ENCODE results near the gene MYL4. TPM values are rescaled to one million over a fixed set of nuclear protein-coding genes. Genes with fewer than 3 reads are reported as not detected.

MYL4 gene
- total RNA-seq, 1 donor from 2014 or later, result 1.1 TPM

DNA sequence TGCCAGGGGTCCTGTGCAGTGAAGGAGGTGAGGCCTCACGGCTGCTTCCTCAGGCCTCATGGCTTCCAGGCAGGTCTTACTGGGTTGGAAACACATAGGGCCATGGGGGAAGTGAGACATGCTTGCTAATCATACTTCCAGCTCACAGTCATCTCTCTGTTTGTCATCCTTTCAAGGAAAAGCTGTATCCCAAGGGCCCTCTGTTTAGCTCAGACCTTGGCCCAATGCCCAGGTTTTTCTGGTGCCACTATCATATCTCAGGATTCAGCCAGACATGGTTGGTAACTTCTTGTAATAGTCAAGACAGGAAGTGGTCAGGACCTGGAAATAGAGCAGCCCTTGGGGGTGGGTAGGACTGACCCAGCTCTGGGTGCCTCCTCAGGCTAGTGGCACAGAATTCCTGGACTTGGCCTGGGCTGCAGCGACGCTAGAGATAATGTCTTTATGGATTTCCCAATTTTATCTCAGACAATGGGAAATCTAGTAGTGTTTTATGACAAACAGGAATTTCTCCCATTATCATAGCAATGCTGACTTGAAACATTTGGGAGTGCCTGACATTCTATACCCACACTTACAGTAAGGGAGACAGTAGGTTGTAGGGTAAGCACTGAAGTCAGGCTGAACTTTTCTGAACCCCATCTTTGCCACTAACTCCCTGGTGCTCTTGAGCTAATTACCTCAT lies 31.0 kb downstream of the MYL4 start:
- Mint-ChIP-seq H3K27ac (peak overlapping the region; percentile 67), H3K27me3 (ENCODE audit: low read depth) (peaks cover 5% of the 10 kb centered on the region), H3K4me1 (peaks cover 15% of the 10 kb centered on the region), H3K9me3 (no peaks in the 10 kb centered on the region), H3K4me3 (no peak overlapping the region), H3K36me3 (no peaks in the 10 kb centered on the region)
- TF ChIP-seq, protein P1, sequence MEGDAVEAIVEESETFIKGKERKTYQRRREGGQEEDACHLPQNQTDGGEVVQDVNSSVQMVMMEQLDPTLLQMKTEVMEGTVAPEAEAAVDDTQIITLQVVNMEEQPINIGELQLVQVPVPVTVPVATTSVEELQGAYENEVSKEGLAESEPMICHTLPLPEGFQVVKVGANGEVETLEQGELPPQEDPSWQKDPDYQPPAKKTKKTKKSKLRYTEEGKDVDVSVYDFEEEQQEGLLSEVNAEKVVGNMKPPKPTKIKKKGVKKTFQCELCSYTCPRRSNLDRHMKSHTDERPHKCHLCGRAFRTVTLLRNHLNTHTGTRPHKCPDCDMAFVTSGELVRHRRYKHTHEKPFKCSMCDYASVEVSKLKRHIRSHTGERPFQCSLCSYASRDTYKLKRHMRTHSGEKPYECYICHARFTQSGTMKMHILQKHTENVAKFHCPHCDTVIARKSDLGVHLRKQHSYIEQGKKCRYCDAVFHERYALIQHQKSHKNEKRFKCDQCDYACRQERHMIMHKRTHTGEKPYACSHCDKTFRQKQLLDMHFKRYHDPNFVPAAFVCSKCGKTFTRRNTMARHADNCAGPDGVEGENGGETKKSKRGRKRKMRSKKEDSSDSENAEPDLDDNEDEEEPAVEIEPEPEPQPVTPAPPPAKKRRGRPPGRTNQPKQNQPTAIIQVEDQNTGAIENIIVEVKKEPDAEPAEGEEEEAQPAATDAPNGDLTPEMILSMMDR (IDR thresholded peaks at IDR 0.05; ENCODE audit: unreplicated experiment), result no peak
- DNase-seq (ENCODE audit: low spot score in 2 of 2, unreplicated experiment in 2 of 2), result no peak

DNA sequence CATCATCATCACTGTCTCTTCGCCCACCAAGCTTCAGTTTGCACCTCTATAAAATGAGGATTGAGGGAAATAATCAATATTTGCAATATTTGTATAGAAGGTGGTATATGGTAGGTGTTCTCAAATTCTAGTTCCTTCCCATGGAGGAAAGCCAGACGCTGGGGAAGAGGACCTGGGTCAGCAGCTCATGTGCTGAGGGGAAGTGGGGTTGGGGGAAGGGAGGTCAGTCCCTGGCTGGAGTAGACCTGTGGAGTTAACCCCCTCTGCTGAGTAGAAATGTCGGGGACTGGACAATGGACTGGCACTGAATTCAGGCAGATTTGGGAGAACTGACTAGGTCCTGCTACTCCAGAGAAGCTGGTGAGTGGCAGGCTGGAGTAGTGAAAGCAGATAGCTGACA lies 31.7 kb downstream of the MYL4 start:
- DNase-seq (ENCODE audit: low spot score in 2 of 2, unreplicated experiment in 2 of 2), result no peak
- Mint-ChIP-seq H3K4me1 (peaks cover 15% of the 10 kb centered on the region), H3K9me3 (no peaks in the 10 kb centered on the region), H3K36me3 (no peaks in the 10 kb centered on the region), H3K4me3 (no peak overlapping the region), H3K27me3 (ENCODE audit: low read depth) (peaks cover 12% of the 10 kb centered on the region), H3K27ac (peak overlapping the region; percentile 55)
- TF ChIP-seq, protein P1 (IDR thresholded peaks at IDR 0.05; ENCODE audit: unreplicated experiment), result no peak

GRCh38 chr17:47242648-47243047 lies 33.5 kb downstream of the MYL4 start:
- TF ChIP-seq, protein P1 (IDR thresholded peaks at IDR 0.05; ENCODE audit: unreplicated experiment), result no peak
- peaks cover 15% of the 10 kb centered on the region for H3K4me1 Mint-ChIP-seq

GRCh38 chr17:47243737-47244598 lies 34.8 kb downstream of the MYL4 start:
- Mint-ChIP-seq H3K4me3 (no peak overlapping the region), H3K27ac (no peak overlapping the region), H3K4me1 (peaks cover 15% of the 10 kb centered on the region), H3K36me3 (no peaks in the 10 kb centered on the region), H3K27me3 (ENCODE audit: low read depth) (peaks cover 23% of the 10 kb centered on the region), H3K9me3 (no peaks in the 10 kb centered on the region)
- TF ChIP-seq, protein P1 (IDR thresholded peaks at IDR 0.05; ENCODE audit: unreplicated experiment), result no peak
- DNase-seq (ENCODE audit: low spot score in 2 of 2, unreplicated experiment in 2 of 2), result no peak

More at GRCh38 chr17:47242648-47243047, 33.5 kb downstream of the MYL4 start:
- no peaks in the 10 kb centered on the region for H3K36me3 Mint-ChIP-seq
- H3K27me3 Mint-ChIP-seq (ENCODE audit: low read depth), result peaks cover 23% of the 10 kb centered on the region
- H3K9me3 Mint-ChIP-seq, result no peaks in the 10 kb centered on the region
- no peak for DNase-seq (ENCODE audit: low spot score in 2 of 2, unreplicated experiment in 2 of 2)
- H3K27ac Mint-ChIP-seq, result no peak overlapping the region
- no peak overlapping the region for H3K4me3 Mint-ChIP-seq

DNA sequence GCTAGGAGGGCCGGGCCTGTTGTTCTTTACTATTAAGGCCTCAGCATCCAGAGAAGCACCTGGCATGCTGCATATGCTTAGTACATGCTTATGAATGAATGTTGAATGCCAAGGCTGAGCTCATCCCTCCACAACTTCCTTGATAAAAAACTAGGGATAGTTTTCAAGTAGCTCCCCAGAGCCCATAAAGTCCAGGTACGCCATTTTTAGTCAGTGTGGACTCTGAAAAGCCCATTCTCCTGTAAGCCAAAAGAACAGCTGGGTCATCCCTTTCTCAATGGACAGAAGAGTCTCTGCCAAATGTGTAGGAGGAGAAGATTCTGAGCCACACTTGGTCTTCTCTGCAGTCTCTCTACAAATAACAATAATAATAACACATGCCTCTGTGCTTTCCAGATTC lies 35.5 kb downstream of the MYL4 start:
- H3K9me3 Mint-ChIP-seq, result no peaks in the 10 kb centered on the region
- H3K27ac Mint-ChIP-seq, result no peak overlapping the region
- H3K4me3 Mint-ChIP-seq, result no peak overlapping the region
- TF ChIP-seq, protein P1 (IDR thresholded peaks at IDR 0.05; ENCODE audit: unreplicated experiment), result no peak
- no peaks in the 10 kb centered on the region for H3K36me3 Mint-ChIP-seq
- peaks cover 23% of the 10 kb centered on the region for H3K27me3 Mint-ChIP-seq (ENCODE audit: low read depth)
- peaks cover 11% of the 10 kb centered on the region for H3K4me1 Mint-ChIP-seq
- DNase-seq (ENCODE audit: low spot score in 2 of 2, unreplicated experiment in 2 of 2), result no peak
